SK-N-SH (cell line): ENCODE measurements around the gene SMC1B. TPM values are rescaled to one million over a fixed set of nuclear protein-coding genes. Genes with fewer than 3 reads are reported as not detected.

Source experiments
- CTCF ChIA-PET: fragments of 300-600, 350-600 bp; formaldehyde crosslinking; extraction: SDS; loops from one replicate; lab custom pipeline; 2021; lab: Yijun Ruan, JAX
- POLR2A ChIA-PET: fragments of 350-600 bp; sonication (Branson Sonifier 250); formaldehyde crosslinking; extraction: SDS; loops from one replicate; lab custom pipeline; 2020; ENCODE audit warnings: antibody characterized with exemption, inconsistent platforms; lab: Yijun Ruan, JAX
- DNase-seq: peaks from one replicate; pipeline ENCODE4 v3.0.0; 2012
- H2AFZ ChIP-seq: fragments of 200-600 bp; sonication (generic); 2 replicates; pipeline ENCODE4 v1.8.1; 2016; ENCODE audit warnings: antibody characterized with exemption, mild to moderate bottlenecking, low read depth
- H3F3A ChIP-seq: fragments of 200-600 bp; sonication (generic); replicated peaks from 2 replicates; pipeline ENCODE3; 2016; ENCODE audit warnings: antibody characterized with exemption, mild to moderate bottlenecking; ENCODE audit not compliant: insufficient read depth
- H3K27ac ChIP-seq, 2 experiments: fragments of 200-500 bp in 1 of 2; fragments of 200-600 bp in 1 of 2; sonication (Bioruptor generic) in 1 of 2; sonication (generic), shearing (Covaris generic) in 1 of 2; 2 replicates each; pipeline versions ENCODE4 v1.5.1 to v1.6.1; 2014 to 2016; ENCODE audit warnings: low read depth in 2 of 2, inconsistent platforms in 1 of 2, low read length in 1 of 2, mild to moderate bottlenecking in 1 of 2, mixed read lengths in 1 of 2
- H3K27me3 ChIP-seq: fragments of 200-600 bp; sonication (generic), shearing (Covaris generic); 2 replicates; pipeline ENCODE4 v1.6.1; 2016; ENCODE audit warnings: mixed run types; ENCODE audit not compliant: insufficient read depth
- H3K36me3 ChIP-seq, 2 experiments: fragments of 200-500 bp in 1 of 2; fragments of 200-600 bp in 1 of 2; sonication (Bioruptor generic) in 1 of 2; sonication (generic) in 1 of 2; replicated peaks in 1 of 2; 2 replicates each; pipeline versions ENCODE3 to v1.5.1; 2014 to 2016; ENCODE audit warnings: low read length in 1 of 2, mild to moderate bottlenecking in 1 of 2; ENCODE audit not compliant: insufficient read depth in 2 of 2, control insufficient read depth in 1 of 2
- H3K4me1 ChIP-seq, 2 experiments: fragments of 200-500 bp in 1 of 2; fragments of 200-600 bp in 1 of 2; sonication (Bioruptor generic) in 1 of 2; sonication (generic), shearing (Covaris generic) in 1 of 2; 2 replicates each; pipeline versions ENCODE4 v1.5.1 to v1.6.1; 2014 to 2016; ENCODE audit warnings: low read depth in 1 of 2, low read length in 1 of 2, mixed run types in 1 of 2; ENCODE audit not compliant: insufficient read depth in 2 of 2, control insufficient read depth in 1 of 2
- H3K4me2 ChIP-seq: fragments of 200-600 bp; sonication (generic), shearing (Covaris generic); 2 replicates; pipeline ENCODE4 v1.6.1; 2017; ENCODE audit warnings: mixed run types
- H3K4me3 ChIP-seq, 2 experiments: fragments of 200-500 bp in 1 of 2; fragments of 200-600 bp in 1 of 2; sonication (Bioruptor generic) in 1 of 2; sonication (generic), shearing (Covaris generic) in 1 of 2; 2 replicates each; pipeline versions ENCODE4 v1.5.1 to v1.8.1; 2014 to 2016; ENCODE audit warnings: low read depth in 2 of 2, inconsistent platforms in 1 of 2, low read length in 1 of 2, mild to moderate bottlenecking in 1 of 2, mixed read lengths in 1 of 2, moderate library complexity in 1 of 2
- H3K79me2 ChIP-seq: fragments of 200-600 bp; sonication (generic); 2 replicates; pipeline ENCODE4 v1.8.1; 2017; ENCODE audit warnings: mild to moderate bottlenecking; ENCODE audit not compliant: insufficient read depth
- H3K9ac ChIP-seq: fragments of 200-600 bp; sonication (generic); 2 replicates; pipeline ENCODE4 v1.6.1; 2017; ENCODE audit warnings: mixed run types
- H3K9me2 ChIP-seq: fragments of 200-600 bp; sonication (generic); 2 replicates; pipeline ENCODE4 v1.6.1; 2017; ENCODE audit warnings: mixed run types
- H3K9me3 ChIP-seq: fragments of 200-600 bp; sonication (generic); 2 replicates; pipeline ENCODE4 v1.6.1; 2017; ENCODE audit warnings: mixed run types, mild to moderate bottlenecking, moderate library complexity
- H4K20me1 ChIP-seq: fragments of 200-600 bp; sonication (generic); 2 replicates; pipeline ENCODE4 v1.6.1; 2017; ENCODE audit warnings: mild to moderate bottlenecking, mixed run types; ENCODE audit not compliant: insufficient read depth
- EP300 ChIP-seq, 2 experiments: IDR thresholded peaks; 2 replicates each; pipeline versions ENCODE4 v1.4.0 to v1.6.1; 2012; ENCODE audit warnings: borderline replicate concordance in 1 of 2, low read depth in 1 of 2, low read length in 1 of 2
- FOXJ3 ChIP-seq: sonication (generic); formaldehyde crosslinking; IDR thresholded peaks from 2 replicates; pipeline ENCODE4 v1.5.1; 2020; ENCODE audit warnings: mild to moderate bottlenecking, missing genetic modification reagents
- FOXM1 ChIP-seq: IDR thresholded peaks from 2 replicates; pipeline ENCODE4 v1.4.0; 2012; ENCODE audit warnings: low read depth, mild to moderate bottlenecking
- GATA2 ChIP-seq: sonication (generic); formaldehyde crosslinking; IDR thresholded peaks from 2 replicates; pipeline ENCODE4 v1.5.0; 2020; ENCODE audit warnings: mild to moderate bottlenecking, missing genetic modification reagents
- JUND ChIP-seq: IDR thresholded peaks from 2 replicates; pipeline ENCODE4 v1.4.0; 2012
- NFIC ChIP-seq: IDR thresholded peaks from 2 replicates; pipeline ENCODE4 v1.4.0; 2012; ENCODE audit warnings: borderline replicate concordance
- NRF1 ChIP-seq: IDR thresholded peaks from 2 replicates; pipeline ENCODE4 v1.6.1; 2012; ENCODE audit warnings: low read depth, mild to moderate bottlenecking, low read length
- SIN3A ChIP-seq: IDR thresholded peaks from 2 replicates; pipeline ENCODE4 v1.6.1; 2012; ENCODE audit warnings: low read depth, mild to moderate bottlenecking, low read length, moderate library complexity, borderline replicate concordance
- SMC3 ChIP-seq: IDR thresholded peaks from 2 replicates; pipeline ENCODE4 v1.6.1; 2012; ENCODE audit warnings: low read depth, low read length, improper control_type of control experiment
- TEAD4 ChIP-seq: IDR thresholded peaks from 2 replicates; pipeline ENCODE4 v1.4.0; 2012; ENCODE audit warnings: mild to moderate bottlenecking, borderline replicate concordance; ENCODE audit not compliant: insufficient read depth
- ZBTB33 ChIP-seq: IDR thresholded peaks from 2 replicates; pipeline ENCODE4 v1.4.0; 2012; ENCODE audit warnings: low read depth, borderline replicate concordance
- WGBS: methylation state at CpG from one replicate; pipeline ENCODE4 v1.1.6; 2017; ENCODE audit warnings: low lambda C conversion rate; 5-methylcytosine and 5-hydroxymethylcytosine counted together
- polyA plus RNA-seq, 3 experiments: library from polyadenylated mRNA; depleted of rRNA; stranded (reverse); fragments of >200 nt; gene quantifications; 2 replicates each; pipeline ENCODE4 v1.2.3, GENCODE V29; 2012
- TF ChIP-seq, protein P1 (sequence below): fragments of 200-600 bp; sonication (generic); IDR thresholded peaks from 2 replicates; pipeline ENCODE4 v1.6.1; 2017; ENCODE audit warnings: antibody characterized with exemption, mild to moderate bottlenecking, moderate library complexity
- TF ChIP-seq, protein P2 (sequence below): IDR thresholded peaks from 2 replicates; pipeline ENCODE4; 2012

The SMC1B gene
- polyA plus RNA-seq, 1 of the 3 experiments (the other 2 are of a cell fraction) = not detected

- H3K36me3 ChIP-seq = no peaks in the 10 kb centered on the region
- peaks cover 15 to 32% of the 10 kb centered on the region in 2 experiments; a peak in 3 of 4 replicates for H3K4me1 ChIP-seq
- H3F3A ChIP-seq = no peaks in the 10 kb centered on the region
- H3K4me2 ChIP-seq = no peak overlapping the region
- H3K9ac ChIP-seq = no peak overlapping the region
- ChIA-PET POLR2A (no interaction called here), CTCF (interaction anchor here (4.5 kb wide), 1 partner anchor 97 kb away, joined by 16 read pairs; no protein-coding TSS in a partner anchor)
- no peaks in the 10 kb centered on the region for H3K27me3 ChIP-seq
- H2AFZ ChIP-seq = no peak overlapping the region
- no peaks in the 10 kb centered on the region for H3K9me2 ChIP-seq
- no peaks in the 10 kb centered on the region for H4K20me1 ChIP-seq
- H3K79me2 ChIP-seq = no peaks in the 10 kb centered on the region
- no peak for DNase-seq
- H3K27ac ChIP-seq = no peak overlapping the region
- no peak overlapping the region for H3K4me3 ChIP-seq
- WGBS = 88% methylated on average over 8 of the region's 8 CpGs
- TF ChIP-seq ZBTB33 = no peak
- no peak for TF ChIP-seq SIN3A
- no peak for TF ChIP-seq GATA2
- no peak for TF ChIP-seq FOXJ3 (CRISPR knock-in tag)
- no peak for TF ChIP-seq JUND
- TF ChIP-seq NRF1 = no peak
- TF ChIP-seq NFIC = no peak
- TF ChIP-seq, protein P1, sequence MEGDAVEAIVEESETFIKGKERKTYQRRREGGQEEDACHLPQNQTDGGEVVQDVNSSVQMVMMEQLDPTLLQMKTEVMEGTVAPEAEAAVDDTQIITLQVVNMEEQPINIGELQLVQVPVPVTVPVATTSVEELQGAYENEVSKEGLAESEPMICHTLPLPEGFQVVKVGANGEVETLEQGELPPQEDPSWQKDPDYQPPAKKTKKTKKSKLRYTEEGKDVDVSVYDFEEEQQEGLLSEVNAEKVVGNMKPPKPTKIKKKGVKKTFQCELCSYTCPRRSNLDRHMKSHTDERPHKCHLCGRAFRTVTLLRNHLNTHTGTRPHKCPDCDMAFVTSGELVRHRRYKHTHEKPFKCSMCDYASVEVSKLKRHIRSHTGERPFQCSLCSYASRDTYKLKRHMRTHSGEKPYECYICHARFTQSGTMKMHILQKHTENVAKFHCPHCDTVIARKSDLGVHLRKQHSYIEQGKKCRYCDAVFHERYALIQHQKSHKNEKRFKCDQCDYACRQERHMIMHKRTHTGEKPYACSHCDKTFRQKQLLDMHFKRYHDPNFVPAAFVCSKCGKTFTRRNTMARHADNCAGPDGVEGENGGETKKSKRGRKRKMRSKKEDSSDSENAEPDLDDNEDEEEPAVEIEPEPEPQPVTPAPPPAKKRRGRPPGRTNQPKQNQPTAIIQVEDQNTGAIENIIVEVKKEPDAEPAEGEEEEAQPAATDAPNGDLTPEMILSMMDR = no peak
- no peaks in the 10 kb centered on the region for H3K9me3 ChIP-seq
Measured at GRCh38 chr22:45456811-45457210, 43.4 kb upstream of the SMC1B start.

- no peak overlapping the region for H3K4me3 ChIP-seq
- WGBS = 84% methylated on average over 4 of the region's 4 CpGs
- no peaks in the 10 kb centered on the region for H3K9me2 ChIP-seq
- DNase-seq = peak; percentile 11
- H3K27me3 ChIP-seq = no peaks in the 10 kb centered on the region
- no peaks in the 10 kb centered on the region for H3K36me3 ChIP-seq
- no peaks in the 10 kb centered on the region for H3K79me2 ChIP-seq
- no peak overlapping the region for H3K4me2 ChIP-seq
- ChIA-PET POLR2A (no interaction called here), CTCF (interaction anchor here (0.6 to 4.5 kb wide), 3 partner anchors 16 to 98 kb away, joined by 3 to 16 read pairs (median 3); no protein-coding TSS in a partner anchor)
- no peak overlapping the region for H3K27ac ChIP-seq
- no peak overlapping the region for H2AFZ ChIP-seq
- no peak overlapping the region for H3K9ac ChIP-seq
- no peaks in the 10 kb centered on the region for H4K20me1 ChIP-seq
- TF ChIP-seq TEAD4 (no peak), GATA2 (no peak), EP300 (IDR thresholded peaks at IDR 0.05; ENCODE audit: borderline replicate concordance in 1 of 2, low read depth in 1 of 2, low read length in 1 of 2) (no peak), FOXJ3 (CRISPR knock-in tag) (no peak), FOXM1 (no peak), SMC3 (no peak)
- TF ChIP-seq, protein P2, sequence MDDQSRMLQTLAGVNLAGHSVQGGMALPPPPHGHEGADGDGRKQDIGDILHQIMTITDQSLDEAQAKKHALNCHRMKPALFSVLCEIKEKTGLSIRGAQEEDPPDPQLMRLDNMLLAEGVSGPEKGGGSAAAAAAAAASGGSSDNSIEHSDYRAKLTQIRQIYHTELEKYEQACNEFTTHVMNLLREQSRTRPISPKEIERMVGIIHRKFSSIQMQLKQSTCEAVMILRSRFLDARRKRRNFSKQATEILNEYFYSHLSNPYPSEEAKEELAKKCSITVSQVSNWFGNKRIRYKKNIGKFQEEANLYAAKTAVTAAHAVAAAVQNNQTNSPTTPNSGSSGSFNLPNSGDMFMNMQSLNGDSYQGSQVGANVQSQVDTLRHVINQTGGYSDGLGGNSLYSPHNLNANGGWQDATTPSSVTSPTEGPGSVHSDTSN = no peak
- TF ChIP-seq, protein P1 = no peak
- H3F3A ChIP-seq = peaks cover 8% of the 10 kb centered on the region
- H3K4me1 ChIP-seq = peaks cover 20 to 34% of the 10 kb centered on the region in 2 experiments; a peak in 3 of 4 replicates
- H3K9me3 ChIP-seq = no peaks in the 10 kb centered on the region
Measured at GRCh38 chr22:45455621-45456020, 42.2 kb upstream of the SMC1B start.
